ENCODE data around the gene YIF1A. TPM values are rescaled to one million over a fixed set of nuclear protein-coding genes. Genes with fewer than 3 reads are reported as not detected.
"Not testable (repeated sequence)": the region's sequence is repeated elsewhere in the genome, so short reads cannot be mapped to it uniquely, and the experiment has no call there.

The YIF1A gene
- total RNA-seq, 2 donors from 2014 or later, result 68.1 to 100 TPM

DNA sequence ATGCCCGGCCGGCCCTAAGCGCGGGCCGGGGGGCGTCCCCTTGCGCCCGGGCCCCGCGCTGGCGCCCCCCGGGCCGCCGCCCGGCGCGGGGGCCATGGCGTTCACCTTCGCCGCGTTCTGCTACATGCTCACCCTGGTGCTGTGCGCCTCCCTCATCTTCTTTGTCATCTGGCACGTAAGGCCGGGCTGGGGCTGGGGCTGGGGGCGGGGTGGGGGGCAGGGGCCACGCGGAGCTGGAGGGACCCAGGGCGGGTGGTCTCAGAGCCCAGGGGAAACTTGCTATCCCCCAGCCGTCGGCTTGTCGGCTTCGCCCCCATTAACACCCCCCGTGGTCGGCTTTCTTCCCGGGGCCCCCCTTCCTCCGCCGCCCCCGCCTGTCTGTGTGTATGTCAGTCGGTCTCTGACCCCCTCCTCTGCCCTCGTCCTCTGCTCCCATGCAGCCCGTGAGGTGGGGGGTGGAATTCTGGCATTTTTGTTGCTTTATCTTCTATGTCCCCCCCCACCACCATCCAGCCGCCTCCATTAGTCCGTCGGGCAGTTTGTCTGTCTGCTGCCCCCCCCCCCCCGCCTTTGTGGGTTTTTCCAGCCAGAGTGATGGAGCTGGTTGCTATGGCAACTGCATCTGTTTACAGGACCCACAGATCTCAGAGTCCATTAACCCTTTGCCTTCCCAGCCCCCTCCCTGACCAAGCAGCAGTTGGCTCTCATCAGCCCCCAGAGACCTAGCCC, 10.4 kb downstream of the YIF1A start:
- no peak overlapping the region for H3K27ac ChIP-seq
- peaks cover 0 to 29% of the 10 kb centered on the region in 2 donors for H3K4me1 ChIP-seq
- peaks cover 30% of the 10 kb centered on the region for H3K36me3 ChIP-seq
- DNase-seq (ENCODE audit: low spot score), result no peak
- peak overlapping the region in 1 of 2 donors; percentile 52 for H3K4me3 ChIP-seq
- no peaks in the 10 kb centered on the region for H3K27me3 ChIP-seq
- TF ChIP-seq, protein P1, sequence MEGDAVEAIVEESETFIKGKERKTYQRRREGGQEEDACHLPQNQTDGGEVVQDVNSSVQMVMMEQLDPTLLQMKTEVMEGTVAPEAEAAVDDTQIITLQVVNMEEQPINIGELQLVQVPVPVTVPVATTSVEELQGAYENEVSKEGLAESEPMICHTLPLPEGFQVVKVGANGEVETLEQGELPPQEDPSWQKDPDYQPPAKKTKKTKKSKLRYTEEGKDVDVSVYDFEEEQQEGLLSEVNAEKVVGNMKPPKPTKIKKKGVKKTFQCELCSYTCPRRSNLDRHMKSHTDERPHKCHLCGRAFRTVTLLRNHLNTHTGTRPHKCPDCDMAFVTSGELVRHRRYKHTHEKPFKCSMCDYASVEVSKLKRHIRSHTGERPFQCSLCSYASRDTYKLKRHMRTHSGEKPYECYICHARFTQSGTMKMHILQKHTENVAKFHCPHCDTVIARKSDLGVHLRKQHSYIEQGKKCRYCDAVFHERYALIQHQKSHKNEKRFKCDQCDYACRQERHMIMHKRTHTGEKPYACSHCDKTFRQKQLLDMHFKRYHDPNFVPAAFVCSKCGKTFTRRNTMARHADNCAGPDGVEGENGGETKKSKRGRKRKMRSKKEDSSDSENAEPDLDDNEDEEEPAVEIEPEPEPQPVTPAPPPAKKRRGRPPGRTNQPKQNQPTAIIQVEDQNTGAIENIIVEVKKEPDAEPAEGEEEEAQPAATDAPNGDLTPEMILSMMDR (IDR thresholded peaks at IDR 0.05), result no peak
- no peaks in the 10 kb centered on the region for H3K9me3 ChIP-seq

DNA sequence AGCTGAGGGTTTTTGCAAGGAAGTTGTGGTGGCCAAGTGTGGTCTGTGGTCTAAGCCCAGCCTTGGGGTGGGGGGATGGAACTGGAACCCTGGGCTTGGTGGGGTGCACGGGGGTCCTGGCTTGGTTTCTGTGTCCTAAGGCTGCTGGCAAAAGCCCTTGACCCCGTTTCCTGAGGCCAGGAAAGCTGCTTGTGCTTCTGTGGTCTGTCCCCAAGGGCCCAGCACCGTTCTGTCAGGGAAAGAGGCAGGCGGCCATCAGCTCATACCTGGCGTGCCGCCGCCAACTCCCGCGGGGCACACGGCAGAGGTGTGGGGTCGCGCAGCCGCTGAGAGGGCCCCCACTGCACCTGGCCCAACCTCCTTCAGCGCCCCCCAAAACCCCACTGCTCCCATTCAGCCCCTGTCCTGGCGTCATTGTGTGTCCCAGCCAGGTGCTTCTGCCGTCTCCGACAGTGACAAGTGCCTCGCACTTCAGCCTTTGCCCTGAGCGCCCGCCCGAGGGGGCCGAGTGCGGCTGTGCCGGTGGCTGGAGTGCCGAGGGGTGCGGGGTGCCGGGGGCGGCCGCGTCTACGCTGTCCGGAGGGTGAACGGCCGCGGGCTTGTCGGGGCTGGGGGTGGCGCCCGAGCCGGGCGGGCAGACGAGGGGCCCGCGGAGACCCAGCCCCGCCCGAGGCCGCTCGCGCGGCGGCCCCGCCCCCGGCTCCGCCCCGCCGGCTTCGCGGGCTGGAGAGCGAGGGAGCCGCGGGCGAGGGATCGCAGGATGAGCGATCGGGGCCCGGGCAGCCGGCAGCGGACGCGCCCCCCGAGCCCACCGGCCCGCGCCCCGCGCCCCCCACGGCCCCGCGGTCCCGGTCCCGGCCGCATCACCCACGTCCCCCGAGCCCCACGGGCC, 11.2 kb downstream of the YIF1A start, which contains the start of gene CNIH2:
Gene CNIH2 (plus strand): TSS at position 705 of the 892 bp plus-strand sequence. CDS start 282 bp downstream, outside the sequence.
- Histone ChIP-seq H3K9me3 (no peaks in the 10 kb centered on the region), H3K4me3 (peak within 1 kb of the TSS; percentile 29 to 52), H3K27ac (peak within 1 kb of the TSS; percentile 13 to 43), H3K4me1 (peaks cover 0 to 26% of the 10 kb centered on the region in 2 donors), H3K27me3 (no peaks in the 10 kb centered on the region), H3K36me3 (peaks cover 38% of the 10 kb centered on the region)
- DNase-seq (ENCODE audit: low spot score), result no peak
- TF ChIP-seq, protein P1 (IDR thresholded peaks at IDR 0.05), result no peak

DNA sequence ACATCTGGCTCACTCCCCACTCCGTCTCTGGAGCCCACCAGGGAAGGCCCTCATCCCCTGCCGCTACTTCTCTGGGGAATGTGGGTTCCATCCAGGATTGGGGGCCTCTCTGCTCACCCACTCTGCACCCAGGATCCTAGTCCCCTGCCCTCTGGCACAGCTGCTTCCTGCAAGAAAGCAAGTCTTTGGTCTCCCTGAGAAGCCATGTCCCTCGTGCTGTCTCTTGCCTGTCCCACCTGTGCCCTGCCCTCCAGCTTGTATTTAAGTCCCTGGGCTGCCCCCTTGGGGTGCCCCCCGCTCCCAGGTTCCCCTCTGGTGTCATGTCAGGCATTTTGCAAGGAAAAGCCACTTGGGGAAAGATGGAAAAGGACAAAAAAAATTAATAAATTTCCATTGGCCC, 11.9 kb downstream of the YIF1A start:
- H3K36me3 ChIP-seq, result peaks cover 44% of the 10 kb centered on the region
- H3K9me3 ChIP-seq; DNase-seq (ENCODE audit: low spot score); H3K4me3 ChIP-seq; H3K27me3 ChIP-seq: not testable (repeated sequence)
- peak overlapping the region in 1 of 2 donors; percentile 43 for H3K27ac ChIP-seq
- peaks cover 0 to 19% of the 10 kb centered on the region in 2 donors for H3K4me1 ChIP-seq

DNA sequence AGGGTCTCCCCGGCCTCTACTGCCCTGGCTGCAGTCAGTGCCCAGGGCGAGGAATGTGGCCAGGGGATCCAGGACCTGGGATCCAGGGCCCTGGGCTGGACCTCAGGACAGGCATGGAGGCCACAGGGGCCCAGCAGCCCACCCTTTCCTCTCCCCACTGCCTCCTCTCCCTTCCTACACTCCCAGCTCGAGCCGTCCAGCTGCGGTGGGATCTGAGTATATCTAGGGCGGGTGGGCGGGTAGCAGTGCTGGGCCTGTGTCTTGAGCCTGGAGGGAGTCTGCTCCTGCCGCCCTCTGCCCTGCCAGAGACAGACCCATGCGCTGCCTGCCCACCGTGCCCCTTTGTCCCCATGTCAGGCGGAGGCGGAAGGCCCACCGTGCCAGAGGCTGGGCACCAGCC, 12.3 kb downstream of the YIF1A start:
- H3K9me3 ChIP-seq; H3K27me3 ChIP-seq; H3K27ac ChIP-seq; H3K4me3 ChIP-seq; DNase-seq (ENCODE audit: low spot score): not testable (repeated sequence)
- H3K4me1 ChIP-seq, result peaks cover 0 to 17% of the 10 kb centered on the region in 2 donors
- H3K36me3 ChIP-seq, result peaks cover 49% of the 10 kb centered on the region

DNA sequence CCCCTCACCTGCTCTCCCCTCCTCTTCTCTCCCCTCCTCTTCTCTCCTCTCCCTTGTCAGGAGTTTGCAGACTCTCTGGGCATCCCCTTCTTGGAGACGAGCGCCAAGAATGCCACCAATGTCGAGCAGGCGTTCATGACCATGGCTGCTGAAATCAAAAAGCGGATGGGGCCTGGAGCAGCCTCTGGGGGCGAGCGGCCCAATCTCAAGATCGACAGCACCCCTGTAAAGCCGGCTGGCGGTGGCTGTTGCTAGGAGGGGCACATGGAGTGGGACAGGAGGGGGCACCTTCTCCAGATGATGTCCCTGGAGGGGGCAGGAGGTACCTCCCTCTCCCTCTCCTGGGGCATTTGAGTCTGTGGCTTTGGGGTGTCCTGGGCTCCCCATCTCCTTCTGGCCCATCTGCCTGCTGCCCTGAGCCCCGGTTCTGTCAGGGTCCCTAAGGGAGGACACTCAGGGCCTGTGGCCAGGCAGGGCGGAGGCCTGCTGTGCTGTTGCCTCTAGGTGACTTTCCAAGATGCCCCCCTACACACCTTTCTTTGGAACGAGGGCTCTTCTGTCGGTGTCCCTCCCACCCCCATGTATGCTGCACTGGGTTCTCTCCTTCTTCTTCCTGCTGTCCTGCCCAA, 12.8 kb downstream of the YIF1A start:
- H3K36me3 ChIP-seq, result peaks cover 49% of the 10 kb centered on the region
- TF ChIP-seq, protein P1 (IDR thresholded peaks at IDR 0.05), result no peak
- DNase-seq (ENCODE audit: low spot score), result no peak

DNA sequence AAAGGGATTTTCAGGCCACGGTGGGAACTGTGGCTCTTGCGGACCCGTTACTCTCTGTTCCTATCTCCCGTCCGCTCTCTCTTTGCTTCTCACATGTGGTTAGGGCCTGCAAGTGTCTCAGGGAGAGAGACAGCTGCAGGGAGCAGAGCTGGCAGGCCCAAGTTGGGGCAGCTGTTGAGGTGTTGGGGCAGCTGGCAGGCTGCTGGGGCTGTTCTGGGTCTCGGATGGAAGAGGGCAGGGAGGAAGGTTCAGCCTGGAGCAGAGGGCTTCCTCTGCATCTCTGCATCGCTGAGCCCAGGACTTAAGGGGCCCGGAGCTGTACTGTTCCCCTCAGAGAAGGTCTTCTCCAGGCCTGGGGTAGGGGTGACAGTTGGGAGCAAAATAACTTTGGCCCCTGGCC, 13.5 kb downstream of the YIF1A start:
- no peaks in the 10 kb centered on the region for H3K27me3 ChIP-seq
- H3K9me3 ChIP-seq, result no peaks in the 10 kb centered on the region
- peaks cover 49% of the 10 kb centered on the region for H3K36me3 ChIP-seq
- H3K4me3 ChIP-seq, result no peak overlapping the region
- no peak overlapping the region for H3K27ac ChIP-seq
- DNase-seq (ENCODE audit: low spot score), result no peak
- H3K4me1 ChIP-seq, result peaks cover 0 to 25% of the 10 kb centered on the region in 2 donors
- TF ChIP-seq, protein P1 (IDR thresholded peaks at IDR 0.05), result no peak

More for the DNA sequence above, 12.8 kb downstream of the YIF1A start:
- Histone ChIP-seq H3K9me3 (no peaks in the 10 kb centered on the region), H3K4me3 (no peak overlapping the region), H3K4me1 (peaks cover 0 to 18% of the 10 kb centered on the region in 2 donors), H3K27ac (no peak overlapping the region), H3K27me3 (no peaks in the 10 kb centered on the region)
